ENCODE results near the gene ANKRD28.

DNA sequence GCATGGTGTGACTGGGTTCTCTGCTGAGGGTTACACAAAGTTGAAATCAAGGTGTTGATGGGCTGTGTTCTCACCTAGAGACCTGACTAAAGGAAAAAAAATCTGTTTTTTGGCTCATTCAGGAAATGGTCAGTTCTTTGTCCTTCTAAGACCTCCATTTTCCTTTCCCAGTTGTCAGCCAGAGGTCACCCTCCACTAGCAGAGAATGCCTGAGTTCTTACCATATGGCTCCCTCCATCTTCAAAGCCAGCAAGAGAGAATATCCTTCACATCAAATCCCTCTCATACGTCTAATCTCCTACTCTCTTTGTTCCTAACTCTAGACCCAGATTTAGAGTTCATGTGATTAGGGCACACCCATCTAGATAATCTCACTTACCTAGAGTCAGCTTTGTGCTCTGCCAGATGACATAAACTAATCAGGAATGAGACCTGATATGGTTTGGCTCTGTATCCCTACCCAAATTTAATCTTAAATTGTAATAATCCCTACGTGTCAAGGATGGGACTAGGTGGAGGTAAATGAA, 19.4 kb downstream of the ANKRD28 start:
- TF ChIP-seq, protein P1, sequence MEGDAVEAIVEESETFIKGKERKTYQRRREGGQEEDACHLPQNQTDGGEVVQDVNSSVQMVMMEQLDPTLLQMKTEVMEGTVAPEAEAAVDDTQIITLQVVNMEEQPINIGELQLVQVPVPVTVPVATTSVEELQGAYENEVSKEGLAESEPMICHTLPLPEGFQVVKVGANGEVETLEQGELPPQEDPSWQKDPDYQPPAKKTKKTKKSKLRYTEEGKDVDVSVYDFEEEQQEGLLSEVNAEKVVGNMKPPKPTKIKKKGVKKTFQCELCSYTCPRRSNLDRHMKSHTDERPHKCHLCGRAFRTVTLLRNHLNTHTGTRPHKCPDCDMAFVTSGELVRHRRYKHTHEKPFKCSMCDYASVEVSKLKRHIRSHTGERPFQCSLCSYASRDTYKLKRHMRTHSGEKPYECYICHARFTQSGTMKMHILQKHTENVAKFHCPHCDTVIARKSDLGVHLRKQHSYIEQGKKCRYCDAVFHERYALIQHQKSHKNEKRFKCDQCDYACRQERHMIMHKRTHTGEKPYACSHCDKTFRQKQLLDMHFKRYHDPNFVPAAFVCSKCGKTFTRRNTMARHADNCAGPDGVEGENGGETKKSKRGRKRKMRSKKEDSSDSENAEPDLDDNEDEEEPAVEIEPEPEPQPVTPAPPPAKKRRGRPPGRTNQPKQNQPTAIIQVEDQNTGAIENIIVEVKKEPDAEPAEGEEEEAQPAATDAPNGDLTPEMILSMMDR (conservative IDR thresholded peaks at IDR 0.05), result no peak
- TF ChIP-seq EZH2 (IDR thresholded peaks at IDR 0.05; ENCODE audit: low read depth), result no peak
